GM21390 (cell line): ENCODE measurements around the gene KCNJ13.

Experiments used
- ATAC-seq: cut with Tn5 transposase; IDR thresholded peaks from one replicate; pipeline ENCODE4 v1.9.1; 2021; ENCODE audit not compliant: unreplicated experiment

KCNJ13 gene

DNA sequence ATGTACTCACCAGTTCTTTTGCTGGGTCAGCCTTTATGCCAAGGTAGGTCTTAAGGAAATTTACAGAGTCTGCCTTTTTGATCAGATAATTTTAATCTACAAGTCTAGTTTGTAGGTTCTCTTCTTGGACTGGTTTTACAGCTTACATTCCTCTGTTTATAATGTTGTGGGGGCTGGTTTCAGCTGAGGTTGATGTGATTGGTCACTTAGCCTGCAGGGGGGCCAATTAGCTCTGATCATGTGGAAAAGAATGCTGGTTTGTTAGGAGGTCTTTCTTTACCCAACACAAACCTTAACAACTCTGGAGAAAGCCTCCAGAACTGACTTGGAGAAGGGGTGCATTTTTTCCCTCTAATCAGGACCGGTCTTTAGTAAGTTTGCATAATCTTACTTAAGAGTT, at the start of gene KCNJ13:
KCNJ13 (minus strand) TSS at position 131 of the 400 bp plus-strand sequence. CDS start 5,203 bp downstream, outside the sequence.
- ATAC-seq: no peak

DNA sequence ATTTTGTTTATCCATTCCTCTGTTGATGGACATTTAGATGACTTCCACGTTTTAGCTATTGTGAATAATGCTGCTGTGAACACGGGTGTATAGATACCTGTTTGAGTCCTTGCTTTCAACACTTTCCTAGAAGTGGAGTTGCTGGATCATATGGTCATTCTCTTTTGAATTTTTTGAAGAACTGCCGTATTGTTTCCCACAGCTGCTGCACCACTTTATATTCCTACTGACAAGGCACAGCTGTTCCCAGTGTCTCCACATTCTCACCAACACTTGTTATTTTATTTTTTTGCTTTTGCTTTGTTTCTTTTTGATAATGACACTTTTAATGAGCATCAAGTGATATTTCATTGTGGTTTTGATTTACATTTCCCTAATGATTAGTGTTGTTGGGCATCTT, 41.4 kb upstream of the KCNJ13 start:
- no peak for ATAC-seq

DNA sequence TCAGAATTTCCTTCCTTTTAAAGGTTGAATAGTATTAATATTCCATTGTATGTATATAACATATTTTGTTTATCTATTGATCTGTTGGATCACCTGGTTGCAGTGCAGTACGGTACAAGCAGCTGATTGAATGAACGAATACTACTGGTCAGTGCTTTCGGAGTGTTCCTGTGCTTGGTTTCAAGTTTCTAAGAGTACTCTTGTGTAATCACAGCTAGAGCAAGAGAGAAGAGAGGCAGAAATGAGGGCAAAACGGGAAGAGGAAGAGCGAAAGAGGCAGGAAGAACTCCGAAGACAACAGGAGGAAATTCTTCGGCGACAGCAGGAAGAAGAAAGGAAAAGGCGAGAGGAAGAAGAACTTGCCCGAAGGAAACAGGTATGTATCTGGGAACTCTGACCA, 40.3 kb upstream of the KCNJ13 start:
- ATAC-seq: no peak

DNA sequence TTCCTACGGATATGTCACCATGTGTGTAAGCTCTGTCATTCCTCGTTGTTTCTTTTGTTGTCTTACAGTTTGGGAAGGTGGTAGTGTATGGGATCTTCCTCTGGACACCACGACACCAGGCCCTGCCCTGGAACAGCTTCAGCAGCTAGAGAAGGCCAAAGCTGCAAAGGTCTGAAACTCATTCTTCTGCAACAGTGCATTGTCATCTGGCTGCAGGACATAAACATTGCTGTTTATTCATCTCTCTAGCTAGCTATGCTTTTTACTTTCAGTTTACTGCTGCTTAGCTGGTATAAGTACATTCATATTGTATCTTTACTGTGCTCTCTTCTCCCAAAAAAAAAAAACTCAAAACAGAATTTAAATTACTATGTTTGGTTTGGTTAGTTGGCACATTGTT, 39.2 kb upstream of the KCNJ13 start:
- ATAC-seq: no peak

DNA sequence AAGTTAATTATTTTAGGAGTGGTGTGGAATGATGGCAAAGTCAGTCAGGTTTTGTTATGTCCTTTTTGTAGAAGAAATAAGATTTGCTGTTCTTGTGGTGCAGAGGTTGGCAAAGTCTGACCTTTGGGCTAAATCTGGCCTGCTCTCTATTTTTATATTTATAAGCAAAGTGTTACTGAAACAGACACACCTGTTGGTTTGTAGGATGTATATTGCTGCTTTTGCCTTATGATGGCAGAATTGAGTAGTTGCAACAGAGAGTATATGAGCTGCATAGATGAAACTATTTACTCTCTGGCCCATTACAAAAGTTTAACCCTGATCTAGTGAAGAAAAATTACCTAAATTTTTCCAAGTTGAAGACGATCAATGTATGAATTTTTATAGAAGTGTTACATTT, 34.1 kb upstream of the KCNJ13 start:
- no peak for ATAC-seq

DNA sequence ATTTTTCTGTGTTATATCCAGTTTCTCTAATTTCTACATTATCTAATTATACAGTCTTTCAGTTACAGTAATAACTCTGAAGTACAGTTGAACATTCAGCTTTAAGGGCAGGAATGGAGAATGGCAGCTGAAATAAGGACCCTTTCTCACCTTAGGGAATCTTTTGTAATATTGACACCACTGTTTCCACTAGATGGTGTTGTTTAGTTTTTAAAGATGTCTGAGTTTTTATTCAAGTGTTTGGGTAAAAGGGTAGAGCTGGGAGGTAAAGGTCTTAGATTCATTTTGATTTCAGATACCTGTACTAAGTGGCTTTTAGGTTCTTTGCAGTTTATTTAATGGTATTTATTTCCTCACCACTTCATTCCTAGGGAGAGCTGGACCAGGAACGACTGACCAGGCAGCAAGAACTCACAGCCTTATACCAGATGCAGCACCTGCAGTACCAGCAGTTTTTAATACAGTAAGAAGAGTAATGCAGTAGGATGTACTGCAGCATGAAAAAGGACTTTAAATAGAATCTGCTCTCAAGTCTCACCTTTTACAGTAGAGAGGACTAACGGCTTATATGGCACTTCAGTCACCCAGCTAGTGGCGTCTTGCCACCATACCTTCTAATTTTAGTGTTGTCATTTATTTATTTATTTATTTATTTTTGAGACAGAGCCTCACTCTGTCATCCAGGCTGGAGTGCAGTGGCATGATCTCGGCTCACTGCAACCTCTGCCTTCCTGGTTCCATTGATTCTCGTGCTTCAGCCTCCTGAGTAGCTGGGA, 33.2 kb upstream of the KCNJ13 start:
- ATAC-seq: no peak

DNA sequence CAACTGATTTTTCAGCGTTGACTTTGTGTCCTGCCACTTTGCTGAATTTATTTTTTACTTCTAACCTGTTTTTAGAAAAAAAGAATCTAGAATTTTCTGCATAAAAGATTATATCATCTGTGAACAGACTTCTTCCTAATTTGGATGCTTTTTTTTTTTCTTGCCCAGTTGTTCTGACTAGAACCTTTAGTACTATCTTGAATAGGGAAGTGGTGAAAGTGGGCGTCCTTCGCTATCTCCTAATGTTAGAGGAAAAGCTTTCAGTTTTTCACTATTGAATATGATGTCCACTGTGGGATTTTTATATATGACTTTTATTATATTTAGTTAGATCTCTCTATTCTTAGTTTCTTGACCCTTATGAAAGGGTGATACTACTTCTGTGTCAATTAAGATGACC, 25.7 kb upstream of the KCNJ13 start:
- ATAC-seq: no peak

DNA sequence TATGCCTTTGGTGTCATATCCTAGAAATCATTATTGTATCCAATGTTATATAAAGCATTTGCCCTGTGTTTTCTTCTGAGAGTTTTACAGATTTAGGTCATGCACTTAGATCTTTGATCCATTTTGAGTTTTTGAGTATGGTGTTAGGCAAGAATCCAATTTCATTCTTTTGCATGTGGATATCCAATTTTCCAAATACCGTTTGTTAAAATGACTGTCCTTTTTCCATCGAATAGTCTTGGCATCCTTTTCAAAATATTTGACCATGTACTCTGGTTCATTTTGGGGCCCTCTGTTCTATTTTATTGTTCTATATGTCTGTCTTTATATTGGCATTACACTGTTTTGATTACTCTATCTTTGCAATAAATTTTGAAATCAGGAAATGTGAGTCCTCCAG, 23.8 kb upstream of the KCNJ13 start:
- ATAC-seq: no peak

DNA sequence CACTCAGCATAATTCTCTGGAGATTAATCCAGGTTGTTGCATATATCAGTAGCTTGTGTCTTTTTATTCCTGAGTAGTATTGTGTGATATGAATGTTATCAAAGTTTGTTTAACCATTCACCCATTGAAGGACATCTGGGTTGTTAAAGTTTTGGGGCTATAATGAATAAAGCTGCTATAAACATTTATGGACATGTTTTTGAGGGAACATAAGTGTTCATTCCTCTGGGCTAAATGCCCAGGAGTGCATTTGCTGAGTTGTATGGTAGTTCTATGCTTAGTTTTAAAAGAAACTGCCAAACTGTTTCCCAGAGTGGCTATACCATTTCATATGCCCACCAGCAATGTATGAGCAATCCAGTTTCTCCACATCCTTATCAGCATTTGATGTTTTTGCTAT, 21.8 kb upstream of the KCNJ13 start:
- no peak for ATAC-seq

DNA sequence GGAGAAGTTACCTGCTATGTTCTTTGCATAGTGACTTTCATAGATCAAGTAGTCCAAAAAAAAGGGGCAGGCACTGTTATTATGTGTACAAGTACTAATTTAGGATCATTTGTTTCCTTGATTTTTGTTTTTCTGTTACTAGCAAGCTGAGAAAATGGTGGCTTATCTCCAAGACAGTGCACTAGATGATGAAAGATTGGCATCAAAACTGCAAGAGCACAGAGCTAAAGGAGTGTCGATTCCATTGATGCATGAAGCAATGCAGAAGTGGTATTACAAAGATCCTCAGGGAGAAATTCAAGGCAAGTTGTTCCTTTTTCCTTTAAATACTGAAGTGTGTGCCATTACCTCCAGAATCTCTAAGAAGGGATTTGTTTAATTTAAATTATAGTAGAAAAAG, 19.6 kb upstream of the KCNJ13 start:
- ATAC-seq: no peak

DNA sequence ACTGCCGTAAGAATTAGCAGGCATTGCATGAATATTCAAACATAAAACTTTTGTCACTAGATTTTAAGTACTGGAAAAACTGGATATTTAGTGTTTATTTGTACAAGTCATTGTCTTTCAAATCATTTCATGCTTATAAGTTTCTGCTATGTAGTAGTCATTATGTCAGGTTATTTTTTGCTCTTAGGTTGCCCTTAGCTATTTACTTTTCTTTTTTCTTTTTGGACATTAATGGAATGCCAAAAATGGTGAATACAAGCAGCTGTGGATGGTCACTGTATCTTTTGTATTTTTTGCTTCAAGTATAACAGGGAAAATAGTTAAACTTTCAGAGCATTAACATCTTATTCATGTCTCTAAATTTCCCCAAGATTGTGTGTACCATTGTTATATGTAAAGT, 18.6 kb upstream of the KCNJ13 start:
- no peak for ATAC-seq

DNA sequence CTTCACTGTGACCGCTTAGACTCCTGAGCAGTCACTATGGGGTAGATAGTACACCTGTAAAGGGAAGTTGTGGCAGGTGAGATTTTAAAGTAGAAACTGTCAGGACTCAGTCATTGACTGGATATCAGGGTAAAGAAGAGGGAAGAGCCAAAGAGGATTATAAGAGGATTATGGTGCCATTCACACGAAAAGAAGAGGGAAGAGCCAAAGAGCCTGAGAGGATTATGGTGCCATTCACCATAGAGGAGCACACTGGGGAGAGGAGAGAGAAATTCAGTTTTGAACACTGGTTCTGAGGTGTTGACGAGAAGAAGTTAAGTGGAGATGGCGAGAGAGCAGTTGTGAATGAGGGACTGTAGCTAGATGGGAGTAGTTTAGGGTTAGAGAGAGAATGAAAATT, 16.9 kb upstream of the KCNJ13 start:
- ATAC-seq: no peak

DNA sequence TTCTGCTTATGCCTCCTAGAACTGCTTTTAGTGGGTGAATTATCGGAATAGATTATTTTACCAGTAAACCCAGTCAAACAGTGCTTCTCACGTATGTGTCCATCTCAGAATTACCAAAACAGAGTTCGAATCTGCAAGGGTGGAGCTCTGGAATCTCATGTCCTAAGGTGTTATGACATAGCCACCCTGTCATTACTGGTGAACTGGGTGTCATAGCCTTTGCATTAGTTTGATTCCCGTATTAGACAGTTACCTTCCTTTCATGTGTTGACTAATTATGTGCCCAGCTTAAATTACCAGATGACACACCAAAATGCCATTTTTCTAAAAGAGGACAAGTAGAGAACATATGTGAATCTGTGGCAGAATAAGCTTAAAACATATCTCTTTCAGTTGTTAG, 15.2 kb upstream of the KCNJ13 start:
- no peak for ATAC-seq

DNA sequence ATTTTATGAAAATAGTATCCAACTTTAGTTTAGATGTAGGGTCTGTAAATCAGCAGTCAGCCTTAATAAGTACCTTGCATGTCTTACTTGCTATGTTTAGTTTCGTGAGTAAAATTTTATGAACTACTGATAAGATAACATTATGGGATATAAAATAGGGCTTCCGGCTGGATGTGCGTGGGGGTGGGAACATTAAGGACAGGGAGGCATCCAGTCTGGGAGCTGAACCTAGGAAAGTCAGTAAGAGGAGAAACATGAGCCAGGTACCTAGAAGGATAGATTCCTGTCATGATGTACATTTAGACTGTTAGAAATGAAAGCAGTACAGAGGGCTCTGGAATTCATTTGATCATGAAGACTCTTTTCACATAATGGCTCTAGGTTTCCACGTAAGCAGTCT, 12.7 kb upstream of the KCNJ13 start:
- ATAC-seq: no peak

DNA sequence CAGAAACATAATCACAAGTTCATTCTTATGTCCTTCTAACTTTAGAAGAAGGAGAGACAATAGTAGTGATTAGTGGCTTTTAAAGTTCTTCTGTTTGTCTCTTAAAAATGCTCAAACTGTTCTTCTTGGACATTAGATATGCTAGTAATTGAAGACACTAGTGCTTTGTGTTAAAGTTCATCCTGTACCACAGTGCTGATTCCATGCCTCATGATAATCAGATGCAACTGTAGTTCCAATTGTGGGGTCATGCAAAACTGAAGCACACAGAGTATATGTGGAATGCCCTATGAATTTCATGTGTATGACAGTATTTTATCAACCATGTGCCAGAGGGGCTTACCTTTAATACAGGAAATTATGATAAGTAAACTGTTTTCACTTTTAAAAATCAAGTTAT, 11.4 kb upstream of the KCNJ13 start:
- ATAC-seq: no peak

DNA sequence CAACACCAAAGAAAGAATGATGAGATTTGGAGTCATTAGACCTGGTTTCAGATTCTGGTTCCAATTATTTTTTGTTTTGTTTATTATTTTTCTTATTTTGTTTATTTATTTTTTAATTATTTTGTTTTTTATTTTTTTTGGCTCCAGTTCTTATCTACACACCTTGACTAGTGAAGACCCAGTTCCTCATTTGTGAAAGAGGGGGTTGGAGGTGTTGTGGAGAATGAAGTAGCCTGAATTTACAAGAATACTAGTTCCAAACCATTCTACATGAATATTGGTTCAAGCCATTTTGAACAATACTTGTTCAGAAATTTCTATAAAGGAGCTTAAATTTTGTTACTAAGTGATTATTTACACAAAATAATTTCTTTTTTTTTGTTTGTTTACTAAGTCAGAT, 6.9 kb upstream of the KCNJ13 start:
- no peak for ATAC-seq

DNA sequence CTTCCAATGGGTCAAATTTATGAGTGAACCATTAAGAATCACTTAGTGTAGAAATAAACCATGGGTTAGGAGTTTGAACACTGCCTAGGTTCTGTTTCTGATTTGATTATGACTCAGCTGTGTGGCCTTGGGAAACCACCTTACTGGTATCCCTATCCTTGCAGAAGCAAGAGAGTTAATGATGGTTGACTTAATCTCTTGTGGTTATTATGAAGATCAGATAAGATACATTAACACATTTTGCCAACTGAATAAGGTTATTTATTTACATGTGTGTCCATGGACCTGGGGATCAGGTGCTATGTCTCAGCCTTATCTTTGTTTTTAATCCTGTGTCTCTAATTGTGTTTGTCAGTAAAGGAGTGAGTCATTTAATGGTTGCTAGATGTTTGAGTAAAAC, 5.4 kb upstream of the KCNJ13 start:
- ATAC-seq: peak; percentile 89

DNA sequence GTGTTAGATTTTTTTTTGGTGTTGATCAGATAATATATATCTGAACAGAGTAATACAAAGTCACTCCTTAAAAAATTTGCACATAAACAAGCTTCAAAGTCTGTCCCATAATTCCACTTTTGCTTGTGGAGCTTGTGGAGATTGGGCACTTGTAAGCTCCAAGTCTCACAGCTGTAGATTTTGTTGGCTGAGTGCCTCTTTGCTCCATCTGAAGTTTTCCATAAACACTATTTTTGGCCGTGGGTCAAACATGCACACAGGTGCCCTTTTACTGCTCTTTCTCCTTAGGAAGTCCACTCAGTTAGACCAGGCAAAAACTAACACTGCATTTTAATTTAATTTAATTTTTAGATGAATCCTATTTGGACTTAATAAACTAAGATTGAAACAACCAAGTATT, 3.6 kb upstream of the KCNJ13 start:
- ATAC-seq: no peak

DNA sequence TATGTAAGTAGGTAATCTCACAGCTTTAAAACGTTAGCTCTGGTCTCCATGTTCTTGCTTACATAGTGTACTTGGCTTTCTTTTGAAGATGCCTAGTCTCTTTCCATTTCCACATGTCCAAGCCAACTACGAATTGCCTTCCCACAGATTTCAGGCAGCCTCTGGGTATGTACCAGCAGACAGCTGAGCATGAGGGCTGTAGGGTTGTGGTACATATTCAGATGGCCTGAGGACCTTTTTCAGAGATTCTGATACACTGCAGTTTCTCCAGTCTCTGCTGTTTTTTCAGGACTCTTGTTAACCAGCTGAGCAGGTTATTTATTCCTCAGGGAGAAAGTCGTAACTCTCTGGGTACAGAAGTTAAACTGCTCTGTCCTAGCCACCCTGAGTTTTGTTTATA, 3.1 kb upstream of the KCNJ13 start:
- ATAC-seq: no peak

DNA sequence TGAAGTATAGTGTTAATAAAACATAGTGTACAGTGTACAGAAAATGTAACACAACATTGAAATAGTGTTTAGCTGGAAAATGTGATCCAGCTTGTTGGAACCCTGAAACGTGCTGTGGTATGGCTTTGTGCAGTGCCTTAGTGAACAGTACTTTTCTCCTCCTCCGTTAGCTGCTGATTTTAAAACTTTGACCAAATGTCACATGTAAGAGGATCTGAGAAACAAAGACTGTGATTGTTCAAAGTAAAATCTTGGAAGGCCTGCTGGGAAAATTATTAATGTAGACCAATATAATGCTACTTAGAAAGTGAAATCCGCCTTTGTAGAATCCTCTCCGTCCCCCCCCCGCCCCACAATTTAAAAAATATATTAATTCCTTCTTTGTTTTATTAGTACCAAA, 911 bp upstream of the KCNJ13 start:
- no peak for ATAC-seq

DNA sequence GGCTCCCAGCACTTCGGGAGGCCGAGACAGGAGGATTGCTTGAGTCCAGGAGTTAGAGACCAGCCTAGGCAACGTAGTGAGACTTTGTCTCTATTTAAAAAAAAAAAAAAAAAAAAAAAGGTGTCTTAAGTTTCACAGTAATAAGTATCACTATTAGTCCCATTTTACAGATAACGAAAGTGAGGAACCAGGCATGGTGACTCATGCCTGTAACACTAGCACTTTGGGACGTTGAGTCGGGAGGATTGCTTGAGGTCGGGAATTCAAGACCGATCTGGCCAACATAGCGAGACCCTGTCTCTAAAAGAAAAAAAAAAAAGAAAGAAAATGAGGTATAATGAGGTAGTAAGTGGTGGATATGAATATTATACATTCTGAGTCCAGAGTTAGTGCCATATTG, 2.5 kb downstream of the KCNJ13 start:
- no peak for ATAC-seq

DNA sequence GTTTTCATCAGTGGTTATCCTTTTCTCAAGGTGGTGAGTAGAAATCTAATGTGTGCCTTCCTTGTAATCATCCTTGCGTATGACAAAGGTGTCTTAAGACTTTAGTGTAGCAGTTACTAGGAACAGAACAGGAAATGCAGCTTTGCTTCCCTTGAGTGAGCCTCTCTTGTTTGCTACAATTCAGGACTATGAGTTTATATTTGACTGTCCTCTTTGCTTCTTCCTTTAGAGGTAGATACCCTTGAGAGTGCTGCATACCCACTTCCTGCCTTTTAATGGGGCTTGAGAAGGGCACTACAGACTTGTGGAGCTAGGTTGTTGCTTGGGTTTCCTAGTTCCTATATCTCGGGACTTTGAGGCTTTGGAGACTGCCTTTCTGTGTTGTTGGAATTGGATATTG, 3.8 kb downstream of the KCNJ13 start:
- ATAC-seq: peak; percentile 78

DNA sequence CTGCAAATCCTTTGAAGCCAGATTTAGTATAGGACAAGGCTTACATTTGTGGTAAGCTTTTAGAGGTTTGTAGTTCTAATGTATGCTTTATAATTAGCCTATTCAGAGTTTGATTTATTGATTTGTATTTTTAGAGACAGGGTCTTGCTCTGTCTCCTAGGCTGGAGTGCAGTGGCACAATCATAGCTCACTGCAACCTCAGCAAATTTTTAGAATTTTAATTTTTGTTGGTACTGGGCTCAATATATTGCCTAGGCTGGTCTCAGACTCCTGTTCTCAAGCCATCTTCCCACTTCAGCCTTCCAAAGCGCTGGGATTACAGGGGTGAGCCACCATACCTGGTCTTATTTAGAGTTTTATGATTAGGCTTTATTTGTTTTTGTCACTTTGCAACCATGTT, 4.5 kb downstream of the KCNJ13 start:
- ATAC-seq: no peak
